Neural cell (in vitro differentiated cells): ENCODE measurements around the gene ATP11A.

Experiments used
- CTCF ChIP-seq: fragments of 450-650 bp; IDR thresholded peaks from 2 replicates; pipeline ENCODE4 v1.5.1; 2014; ENCODE audit warnings: antibody characterized with exemption, mild to moderate bottlenecking, moderate library complexity; ENCODE audit not compliant: poor library complexity, severe bottlenecking
- EZH2 ChIP-seq: fragments of 200-600, 300-800 bp; shearing (Covaris generic), sonication (generic); IDR thresholded peaks from 2 replicates; pipeline ENCODE4 v1.6.1; 2014; ENCODE audit warnings: antibody characterized with exemption, low read length, borderline replicate concordance, mild to moderate bottlenecking; ENCODE audit not compliant: insufficient read depth, poor library complexity, severe bottlenecking
- POLR2AphosphoS5 ChIP-seq: IDR thresholded peaks from 2 replicates; pipeline ENCODE4 v1.6.1; 2012

GRCh38 chr13:112918266-112918665, 228.4 kb downstream of the ATP11A start:
- TF ChIP-seq CTCF (no peak), EZH2 (no peak), POLR2AphosphoS5 (no peak)
